Ovary (tissue), 3 donors: Measurements from ENCODE around the gene NEURL1B.

ENCODE experiments used
- EP300 ChIP-seq: sonication (generic); formaldehyde crosslinking; IDR thresholded peaks from one replicate; pipeline ENCODE4 v1.6.1; 2017; ENCODE audit warnings: antibody characterized with exemption
- POLR2A ChIP-seq: fragments of 450-650 bp; IDR thresholded peaks from one replicate; pipeline ENCODE4 v1.6.1; 2017; ENCODE audit warnings: antibody characterized with exemption, mild to moderate bottlenecking, moderate library complexity
- TF ChIP-seq, protein P1 (sequence below), 3 donors: fragments of 450-650 bp in 2 of 3; fragments of 200-600 bp in 1 of 3; IDR thresholded peaks; one replicate each; pipeline versions ENCODE4 v1.5.1 to v1.8.0; 2016 to 2022; ENCODE audit warnings: antibody characterized with exemption in 3 of 3, mild to moderate bottlenecking in 1 of 3
- donor health status: DM: no; HTN: no; CAD: no.

DNA sequence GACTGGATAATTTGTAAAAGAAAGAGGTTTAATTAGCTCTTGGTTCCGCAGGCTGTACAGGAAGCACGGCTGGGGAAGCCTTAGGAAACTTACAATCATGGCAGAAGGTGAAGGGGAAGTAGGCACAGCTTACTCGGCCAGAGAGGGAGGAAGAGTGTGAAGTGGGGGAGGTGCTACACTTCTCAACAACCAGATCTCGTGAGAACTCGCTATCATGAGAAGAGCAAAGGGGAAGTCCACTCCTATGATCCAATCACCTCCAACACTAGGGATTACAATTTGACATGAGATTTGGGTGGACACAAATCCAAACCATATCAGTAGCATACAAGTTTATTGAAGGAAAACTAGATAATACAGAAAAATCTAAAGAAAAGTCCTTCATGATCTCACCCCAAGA is 39.9 kb downstream of the NEURL1B start:
- TF ChIP-seq, protein P1, sequence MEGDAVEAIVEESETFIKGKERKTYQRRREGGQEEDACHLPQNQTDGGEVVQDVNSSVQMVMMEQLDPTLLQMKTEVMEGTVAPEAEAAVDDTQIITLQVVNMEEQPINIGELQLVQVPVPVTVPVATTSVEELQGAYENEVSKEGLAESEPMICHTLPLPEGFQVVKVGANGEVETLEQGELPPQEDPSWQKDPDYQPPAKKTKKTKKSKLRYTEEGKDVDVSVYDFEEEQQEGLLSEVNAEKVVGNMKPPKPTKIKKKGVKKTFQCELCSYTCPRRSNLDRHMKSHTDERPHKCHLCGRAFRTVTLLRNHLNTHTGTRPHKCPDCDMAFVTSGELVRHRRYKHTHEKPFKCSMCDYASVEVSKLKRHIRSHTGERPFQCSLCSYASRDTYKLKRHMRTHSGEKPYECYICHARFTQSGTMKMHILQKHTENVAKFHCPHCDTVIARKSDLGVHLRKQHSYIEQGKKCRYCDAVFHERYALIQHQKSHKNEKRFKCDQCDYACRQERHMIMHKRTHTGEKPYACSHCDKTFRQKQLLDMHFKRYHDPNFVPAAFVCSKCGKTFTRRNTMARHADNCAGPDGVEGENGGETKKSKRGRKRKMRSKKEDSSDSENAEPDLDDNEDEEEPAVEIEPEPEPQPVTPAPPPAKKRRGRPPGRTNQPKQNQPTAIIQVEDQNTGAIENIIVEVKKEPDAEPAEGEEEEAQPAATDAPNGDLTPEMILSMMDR (IDR thresholded peaks at IDR 0.05) = no peak
- TF ChIP-seq POLR2A = no peak
- no peak for TF ChIP-seq EP300
